Measurements from ENCODE around the gene CD40. TPM values are rescaled to one million over a fixed set of nuclear protein-coding genes. Genes with fewer than 3 reads are reported as not detected.

The CD40 gene
- total RNA-seq, 1 donor from 2014 or later = 1.5 TPM

GRCh38 chr20:46074006-46074405 is 44.1 kb upstream of the CD40 start:
- H3K9me3 Mint-ChIP-seq = no peaks in the 10 kb centered on the region

GRCh38 chr20:46076806-46077205 is 41.3 kb upstream of the CD40 start:
- no peak overlapping the region for H3K4me3 Mint-ChIP-seq
- no peaks in the 10 kb centered on the region for H3K27me3 Mint-ChIP-seq
- DNase-seq (ENCODE audit: extremely low spot score, unreplicated experiment) = no peak
- no peak for TF ChIP-seq CTCF (conservative IDR thresholded peaks at IDR 0.05)
- no peak overlapping the region for H3K27ac Mint-ChIP-seq
- H3K36me3 Mint-ChIP-seq = peaks cover 5% of the 10 kb centered on the region
- no peaks in the 10 kb centered on the region for H3K9me3 Mint-ChIP-seq
- peaks cover 20% of the 10 kb centered on the region for H3K4me1 Mint-ChIP-seq (ENCODE audit: unreplicated experiment)

More at GRCh38 chr20:46074006-46074405, 44.1 kb upstream of the CD40 start:
- Mint-ChIP-seq H3K36me3 (peaks cover 9% of the 10 kb centered on the region), H3K4me1 (ENCODE audit: unreplicated experiment) (peaks cover 15% of the 10 kb centered on the region), H3K4me3 (no peak overlapping the region), H3K27ac (peak overlapping the region; percentile 23), H3K27me3 (no peaks in the 10 kb centered on the region)
- DNase-seq (ENCODE audit: extremely low spot score, unreplicated experiment) = no peak
- no peak for TF ChIP-seq CTCF (conservative IDR thresholded peaks at IDR 0.05)

GRCh38 chr20:46077642-46078305 is 40.3 kb upstream of the CD40 start:
- Mint-ChIP-seq H3K9me3 (no peaks in the 10 kb centered on the region), H3K27ac (no peak overlapping the region), H3K4me1 (ENCODE audit: unreplicated experiment) (peaks cover 20% of the 10 kb centered on the region), H3K36me3 (peaks cover 5% of the 10 kb centered on the region), H3K4me3 (no peak overlapping the region), H3K27me3 (no peaks in the 10 kb centered on the region)
- no peak for DNase-seq (ENCODE audit: extremely low spot score, unreplicated experiment)
- TF ChIP-seq CTCF (conservative IDR thresholded peaks at IDR 0.05) = no peak

- Mint-ChIP-seq H3K27ac (no peak overlapping the region), H3K9me3 (no peaks in the 10 kb centered on the region), H3K4me1 (ENCODE audit: unreplicated experiment) (peaks cover 25% of the 10 kb centered on the region), H3K36me3 (peaks cover 5% of the 10 kb centered on the region), H3K27me3 (no peaks in the 10 kb centered on the region), H3K4me3 (no peak overlapping the region)
- no peak for TF ChIP-seq CTCF (conservative IDR thresholded peaks at IDR 0.05)
- DNase-seq (ENCODE audit: extremely low spot score, unreplicated experiment) = no peak
Measured at GRCh38 chr20:46078954-46079353, 39.2 kb upstream of the CD40 start.

- Mint-ChIP-seq H3K4me1 (ENCODE audit: unreplicated experiment) (peaks cover 30% of the 10 kb centered on the region), H3K36me3 (no peaks in the 10 kb centered on the region), H3K27me3 (no peaks in the 10 kb centered on the region), H3K9me3 (no peaks in the 10 kb centered on the region), H3K27ac (no peak overlapping the region), H3K4me3 (no peak overlapping the region)
- DNase-seq (ENCODE audit: extremely low spot score, unreplicated experiment) = no peak
- no peak for TF ChIP-seq CTCF (conservative IDR thresholded peaks at IDR 0.05)
Measured at GRCh38 chr20:46081074-46081473, 37.0 kb upstream of the CD40 start.
